Measurements from ENCODE around the gene ANK3. TPM values are rescaled to one million over a fixed set of nuclear protein-coding genes. Genes with fewer than 3 reads are reported as not detected.

The ANK3 gene
- total RNA-seq, 1 donor from 2014 or later, result 12.6 TPM

GRCh38 chr10:60309891-60310290 is 79.8 kb downstream of the ANK3 start:
- Mint-ChIP-seq H3K27ac (ENCODE audit: unreplicated experiment) (no peak overlapping the region), H3K4me3 (ENCODE audit: unreplicated experiment) (no peak overlapping the region), H3K9me3 (ENCODE audit: unreplicated experiment) (no peaks in the 10 kb centered on the region), H3K4me1 (ENCODE audit: unreplicated experiment) (peaks cover 16% of the 10 kb centered on the region), H3K27me3 (ENCODE audit: unreplicated experiment) (no peaks in the 10 kb centered on the region), H3K36me3 (ENCODE audit: low read depth, unreplicated experiment) (no peaks in the 10 kb centered on the region)
- TF ChIP-seq CTCF (IDR thresholded peaks at IDR 0.05; ENCODE audit: unreplicated experiment), result no peak
- DNase-seq (ENCODE audit: low spot score), result no peak

- Mint-ChIP-seq H3K4me3 (ENCODE audit: unreplicated experiment) (no peak overlapping the region), H3K4me1 (ENCODE audit: unreplicated experiment) (peaks cover 15% of the 10 kb centered on the region), H3K36me3 (ENCODE audit: low read depth, unreplicated experiment) (no peaks in the 10 kb centered on the region), H3K27me3 (ENCODE audit: unreplicated experiment) (no peaks in the 10 kb centered on the region), H3K9me3 (ENCODE audit: unreplicated experiment) (no peaks in the 10 kb centered on the region), H3K27ac (ENCODE audit: unreplicated experiment) (no peak overlapping the region)
- TF ChIP-seq CTCF (IDR thresholded peaks at IDR 0.05; ENCODE audit: unreplicated experiment), result no peak
- no peak for DNase-seq (ENCODE audit: low spot score)
Observed at GRCh38 chr10:60309371-60309770, 80.3 kb downstream of the ANK3 start.

GRCh38 chr10:60305380-60305892 is 84.2 kb downstream of the ANK3 start:
- Mint-ChIP-seq H3K27ac (ENCODE audit: unreplicated experiment) (no peak overlapping the region), H3K9me3 (ENCODE audit: unreplicated experiment) (no peaks in the 10 kb centered on the region), H3K36me3 (ENCODE audit: low read depth, unreplicated experiment) (no peaks in the 10 kb centered on the region), H3K27me3 (ENCODE audit: unreplicated experiment) (no peaks in the 10 kb centered on the region), H3K4me1 (ENCODE audit: unreplicated experiment) (peaks cover 3% of the 10 kb centered on the region), H3K4me3 (ENCODE audit: unreplicated experiment) (no peak overlapping the region)
- no peak for DNase-seq (ENCODE audit: low spot score)
- no peak for TF ChIP-seq CTCF (IDR thresholded peaks at IDR 0.05; ENCODE audit: unreplicated experiment)

GRCh38 chr10:60304829-60305379 is 84.8 kb downstream of the ANK3 start:
- peaks cover 4% of the 10 kb centered on the region for H3K4me1 Mint-ChIP-seq (ENCODE audit: unreplicated experiment)

More at GRCh38 chr10:60304829-60305379, 84.8 kb downstream of the ANK3 start:
- no peak for TF ChIP-seq CTCF (IDR thresholded peaks at IDR 0.05; ENCODE audit: unreplicated experiment)
- Mint-ChIP-seq H3K4me3 (ENCODE audit: unreplicated experiment) (no peak overlapping the region), H3K27ac (ENCODE audit: unreplicated experiment) (no peak overlapping the region), H3K27me3 (ENCODE audit: unreplicated experiment) (no peaks in the 10 kb centered on the region), H3K9me3 (ENCODE audit: unreplicated experiment) (no peaks in the 10 kb centered on the region), H3K36me3 (ENCODE audit: low read depth, unreplicated experiment) (no peaks in the 10 kb centered on the region)
- DNase-seq (ENCODE audit: low spot score), result no peak

Data from endothelial cell (in vitro differentiated cells).